Measurements from ENCODE around the gene HLA-DQA1. TPM values are rescaled to one million over a fixed set of nuclear protein-coding genes. Genes with fewer than 3 reads are reported as not detected.

Gene HLA-DQA1
- total RNA-seq, 1 experiment from 2014 or later, result 12.9 TPM

DNA sequence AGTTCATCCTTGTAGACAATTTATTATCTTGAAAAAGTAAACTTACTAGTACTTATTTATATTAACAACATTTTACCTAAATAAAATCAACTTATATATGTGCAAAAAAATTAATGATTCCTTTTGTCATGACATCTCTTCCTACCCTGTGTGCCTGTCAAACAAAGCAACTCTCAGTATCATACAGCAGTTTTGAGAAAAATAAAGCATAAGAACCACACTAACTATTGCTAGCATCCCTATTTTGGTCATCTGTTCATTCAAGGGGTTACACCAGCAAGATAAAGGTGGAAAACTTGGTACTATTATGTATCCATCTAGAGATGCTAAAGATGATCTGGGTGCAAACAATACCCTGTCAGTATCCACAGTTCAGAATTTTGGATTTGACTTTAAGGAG is 40.2 kb upstream of the HLA-DQA1 start:
- no peaks in the 10 kb centered on the region for H3K4me1 Mint-ChIP-seq (ENCODE audit: low read depth, unreplicated experiment)
- no peaks in the 10 kb centered on the region for H3K27me3 Mint-ChIP-seq (ENCODE audit: unreplicated experiment)
- no TSS peak for BruUV-seq (replicated peaks)
- H3K4me3 Mint-ChIP-seq (ENCODE audit: low read depth, unreplicated experiment), result no peak overlapping the region
- H3K27ac Mint-ChIP-seq (ENCODE audit: unreplicated experiment), result no peak overlapping the region
- intact Hi-C loops (cut with micrococcal nuclease; ENCODE audit: unreplicated experiment), result no loop called here
- H3K9me3 Mint-ChIP-seq (ENCODE audit: low read depth, unreplicated experiment), result no peaks in the 10 kb centered on the region
- TF ChIP-seq, protein P1, sequence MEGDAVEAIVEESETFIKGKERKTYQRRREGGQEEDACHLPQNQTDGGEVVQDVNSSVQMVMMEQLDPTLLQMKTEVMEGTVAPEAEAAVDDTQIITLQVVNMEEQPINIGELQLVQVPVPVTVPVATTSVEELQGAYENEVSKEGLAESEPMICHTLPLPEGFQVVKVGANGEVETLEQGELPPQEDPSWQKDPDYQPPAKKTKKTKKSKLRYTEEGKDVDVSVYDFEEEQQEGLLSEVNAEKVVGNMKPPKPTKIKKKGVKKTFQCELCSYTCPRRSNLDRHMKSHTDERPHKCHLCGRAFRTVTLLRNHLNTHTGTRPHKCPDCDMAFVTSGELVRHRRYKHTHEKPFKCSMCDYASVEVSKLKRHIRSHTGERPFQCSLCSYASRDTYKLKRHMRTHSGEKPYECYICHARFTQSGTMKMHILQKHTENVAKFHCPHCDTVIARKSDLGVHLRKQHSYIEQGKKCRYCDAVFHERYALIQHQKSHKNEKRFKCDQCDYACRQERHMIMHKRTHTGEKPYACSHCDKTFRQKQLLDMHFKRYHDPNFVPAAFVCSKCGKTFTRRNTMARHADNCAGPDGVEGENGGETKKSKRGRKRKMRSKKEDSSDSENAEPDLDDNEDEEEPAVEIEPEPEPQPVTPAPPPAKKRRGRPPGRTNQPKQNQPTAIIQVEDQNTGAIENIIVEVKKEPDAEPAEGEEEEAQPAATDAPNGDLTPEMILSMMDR (IDR thresholded peaks at IDR 0.05; ENCODE audit: unreplicated experiment), result no peak
- CTCF ChIA-PET, result no interaction called here
- no peak for DNase-seq
- H3K36me3 Mint-ChIP-seq (ENCODE audit: insufficient read depth, unreplicated experiment), result no peaks in the 10 kb centered on the region

DNA sequence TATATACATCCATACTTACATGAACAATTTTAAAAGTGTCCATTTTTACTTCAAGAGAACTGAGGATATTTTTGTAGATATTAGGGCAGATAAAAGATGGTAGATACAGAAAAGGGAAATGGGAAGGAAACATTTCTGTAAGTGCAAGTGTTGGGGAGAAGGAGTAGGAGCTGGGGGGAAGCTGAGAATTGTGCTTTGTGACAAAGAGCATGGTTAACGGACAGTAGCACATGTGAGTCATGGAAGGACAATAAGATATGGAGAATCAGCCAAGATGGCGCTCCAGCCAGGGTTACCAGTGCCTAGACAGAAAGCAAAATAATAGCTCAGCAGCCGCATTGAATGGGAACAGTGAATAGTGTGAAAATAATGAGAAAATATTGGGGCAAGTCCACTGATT is 34.8 kb upstream of the HLA-DQA1 start:
- H3K4me1 Mint-ChIP-seq (ENCODE audit: low read depth, unreplicated experiment), result peaks cover 15% of the 10 kb centered on the region
- intact Hi-C loops (cut with micrococcal nuclease; ENCODE audit: unreplicated experiment), result no loop called here
- TF ChIP-seq, protein P1 (IDR thresholded peaks at IDR 0.05; ENCODE audit: unreplicated experiment), result no peak
- no peak overlapping the region for H3K4me3 Mint-ChIP-seq (ENCODE audit: low read depth, unreplicated experiment)
- no TSS peak for BruUV-seq (replicated peaks)
- DNase-seq, result no peak
- CTCF ChIA-PET, result no interaction called here
- no peaks in the 10 kb centered on the region for H3K9me3 Mint-ChIP-seq (ENCODE audit: low read depth, unreplicated experiment)
- H3K27me3 Mint-ChIP-seq (ENCODE audit: unreplicated experiment), result peaks cover 24% of the 10 kb centered on the region
- H3K36me3 Mint-ChIP-seq (ENCODE audit: insufficient read depth, unreplicated experiment), result peaks cover 2% of the 10 kb centered on the region
- no peak overlapping the region for H3K27ac Mint-ChIP-seq (ENCODE audit: unreplicated experiment)

DNA sequence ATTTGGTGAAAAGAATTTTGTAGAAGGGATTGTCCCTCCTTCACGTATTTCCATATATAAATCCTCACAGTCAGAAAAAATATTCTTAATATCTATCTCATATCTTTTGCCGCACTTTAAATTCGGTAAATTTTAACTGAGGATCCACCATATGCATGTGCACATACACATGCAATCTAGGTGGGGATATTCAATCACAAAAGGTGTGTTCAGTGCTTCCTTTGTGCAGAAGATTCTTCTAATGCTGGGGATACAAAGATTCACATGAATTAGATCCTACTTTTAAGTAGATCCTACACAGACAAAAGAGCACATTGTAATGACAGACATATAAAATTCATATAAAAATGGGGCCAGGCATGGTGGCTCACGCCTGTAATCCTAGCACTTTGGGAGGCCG is 34.0 kb upstream of the HLA-DQA1 start:
- intact Hi-C loops (cut with micrococcal nuclease; ENCODE audit: unreplicated experiment), result no loop called here
- H3K27me3 Mint-ChIP-seq (ENCODE audit: unreplicated experiment), result peaks cover 24% of the 10 kb centered on the region
- no TSS peak for BruUV-seq (replicated peaks)

DNA sequence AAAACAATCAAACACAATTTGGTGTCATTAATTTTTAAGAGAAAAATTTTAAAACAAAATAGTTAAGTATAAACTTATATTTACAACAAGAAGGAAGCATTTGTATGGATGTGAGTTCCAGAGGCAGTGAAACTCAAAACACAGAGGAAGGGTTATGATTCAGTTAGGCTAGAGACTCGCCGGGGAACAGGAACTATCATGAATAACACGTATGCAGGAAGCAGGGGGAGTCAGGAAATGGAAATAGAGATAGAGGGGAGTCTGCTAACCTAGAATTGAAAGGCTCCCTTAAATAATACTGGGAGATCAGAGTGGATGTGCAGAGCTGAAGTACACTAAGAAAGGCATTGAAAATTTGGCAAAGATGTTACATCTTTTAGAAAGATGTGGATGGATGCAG is 33.3 kb upstream of the HLA-DQA1 start:
- H3K4me1 Mint-ChIP-seq (ENCODE audit: low read depth, unreplicated experiment), result peaks cover 15% of the 10 kb centered on the region
- CTCF ChIA-PET, result no interaction called here
- no peak overlapping the region for H3K4me3 Mint-ChIP-seq (ENCODE audit: low read depth, unreplicated experiment)
- TF ChIP-seq, protein P1 (IDR thresholded peaks at IDR 0.05; ENCODE audit: unreplicated experiment), result no peak
- no peak for DNase-seq
- BruUV-seq (replicated peaks), result no TSS peak
- H3K9me3 Mint-ChIP-seq (ENCODE audit: low read depth, unreplicated experiment), result no peaks in the 10 kb centered on the region
- peaks cover 5% of the 10 kb centered on the region for H3K36me3 Mint-ChIP-seq (ENCODE audit: insufficient read depth, unreplicated experiment)
- intact Hi-C loops (cut with micrococcal nuclease; ENCODE audit: unreplicated experiment), result no loop called here
- peaks cover 24% of the 10 kb centered on the region for H3K27me3 Mint-ChIP-seq (ENCODE audit: unreplicated experiment)
- H3K27ac Mint-ChIP-seq (ENCODE audit: unreplicated experiment), result no peak overlapping the region

More for the DNA sequence above, 34.0 kb upstream of the HLA-DQA1 start:
- TF ChIP-seq, protein P1 (IDR thresholded peaks at IDR 0.05; ENCODE audit: unreplicated experiment), result no peak
- no peak for DNase-seq
- CTCF ChIA-PET, result no interaction called here
- H3K9me3 Mint-ChIP-seq (ENCODE audit: low read depth, unreplicated experiment), result no peaks in the 10 kb centered on the region
- no peak overlapping the region for H3K4me3 Mint-ChIP-seq (ENCODE audit: low read depth, unreplicated experiment)
- H3K27ac Mint-ChIP-seq (ENCODE audit: unreplicated experiment), result no peak overlapping the region
- H3K4me1 Mint-ChIP-seq (ENCODE audit: low read depth, unreplicated experiment), result peaks cover 15% of the 10 kb centered on the region
- peaks cover 5% of the 10 kb centered on the region for H3K36me3 Mint-ChIP-seq (ENCODE audit: insufficient read depth, unreplicated experiment)
